22Rv1 (cell line): ENCODE data around the gene GGCX.
A peak's percentile ranks its signal among the peaks of the same experiment; 100 is the strongest.

Source experiments
- H3K27ac ChIP-seq: fragments of 450-650 bp; 2 replicates; pipeline ENCODE4 v1.5.1; 2017
- CTCF ChIP-seq: fragments of 450-650 bp; IDR thresholded peaks from 2 replicates; pipeline ENCODE4 v1.5.1; 2017; ENCODE audit warnings: mild to moderate bottlenecking
- ZFX ChIP-seq: fragments of 450-650 bp; IDR thresholded peaks from 2 replicates; pipeline ENCODE4 v1.6.1; 2017; ENCODE audit warnings: antibody characterized with exemption, borderline replicate concordance

Gene GGCX

GRCh38 chr2:85561280-85562212 lies at the start of gene GGCX:
TSS of gene GGCX (minus strand) at chr2:85561493. CDS start at chr2:85561428, 65 bp downstream.
- TF ChIP-seq ZFX (no peak), CTCF (no peak)
- H3K27ac ChIP-seq, result peak within 1 kb of the TSS; percentile 75

GRCh38 chr2:85607268-85608215 lies 46.2 kb upstream of the GGCX start:
- TF ChIP-seq ZFX, result no peak
- no peak for TF ChIP-seq CTCF

GRCh38 chr2:85606116-85606455 lies 44.8 kb upstream of the GGCX start:
- TF ChIP-seq CTCF (no peak), ZFX (no peak)
- H3K27ac ChIP-seq, result 0 out of 2 replicates have a peak overlapping the region, but pooled peaks have one; percentile 14

More at GRCh38 chr2:85607268-85608215, 46.2 kb upstream of the GGCX start:
- peak overlapping the region; percentile 36; the same call in 1 of the 2 replicates for H3K27ac ChIP-seq

- H3K27ac ChIP-seq, result peak overlapping the region; percentile 14; the same call in 1 of the 2 replicates
- no peak for TF ChIP-seq ZFX
- no peak for TF ChIP-seq CTCF
These were observed 44.3 kb upstream of the GGCX start for GRCh38 chr2:85605406-85606115.

GRCh38 chr2:85604568-85605339 lies 43.5 kb upstream of the GGCX start:
- TF ChIP-seq ZFX (no peak), CTCF (no peak)
- H3K27ac ChIP-seq, result 0 out of 2 replicates have a peak overlapping the region, but pooled peaks have one; percentile 80

- H3K27ac ChIP-seq, result peak overlapping the region; percentile 80
These were observed 42.8 kb upstream of the GGCX start for GRCh38 chr2:85604133-85604444.
